Measurements from ENCODE around the gene DYRK4.
"Not testable (repeated sequence)": the region's sequence is repeated elsewhere in the genome, so short reads cannot be mapped to it uniquely, and the experiment has no call there.

DYRK4 gene

GRCh38 chr12:4562034-4562657 lies at the start of gene DYRK4:
Gene DYRK4 (plus strand): TSS chr12:4562208. CDS start chr12:4562246, 38 bp downstream.
- peak; percentile 45 for DNase-seq (ENCODE audit: low spot score)

- DNase-seq (ENCODE audit: low spot score): no peak
Measured at GRCh38 chr12:4518106-4518728, 43.8 kb upstream of the DYRK4 start.

GRCh38 chr12:4523443-4523842 lies 38.6 kb upstream of the DYRK4 start:
- DNase-seq (ENCODE audit: low spot score): not testable (repeated sequence)

GRCh38 chr12:4526923-4527546 lies 35.0 kb upstream of the DYRK4 start:
- DNase-seq (ENCODE audit: low spot score): no peak

GRCh38 chr12:4530160-4530559 lies 31.8 kb upstream of the DYRK4 start:
- no peak for DNase-seq (ENCODE audit: low spot score)

- no peak for DNase-seq (ENCODE audit: low spot score)
Measured at GRCh38 chr12:4530982-4531586, 30.9 kb upstream of the DYRK4 start.

- no peak for DNase-seq (ENCODE audit: low spot score)
Measured at GRCh38 chr12:4535092-4535491, 26.9 kb upstream of the DYRK4 start.

- DNase-seq (ENCODE audit: low spot score): no peak
Measured at GRCh38 chr12:4535871-4536270, 26.1 kb upstream of the DYRK4 start.

GRCh38 chr12:4538207-4539160 lies 23.5 kb upstream of the DYRK4 start, which contains the start of gene RAD51AP1:
Gene RAD51AP1 (plus strand): TSS chr12:4538890. CDS start chr12:4538940, 50 bp downstream.
- peak; percentile 98 for DNase-seq (ENCODE audit: low spot score)

- no peak for DNase-seq (ENCODE audit: low spot score)
Measured at GRCh38 chr12:4539167-4539870, 22.7 kb upstream of the DYRK4 start.

- DNase-seq (ENCODE audit: low spot score): no peak
Measured at GRCh38 chr12:4540170-4540569, 21.8 kb upstream of the DYRK4 start.

- no peak for DNase-seq (ENCODE audit: low spot score)
Measured at GRCh38 chr12:4540638-4541037, 21.4 kb upstream of the DYRK4 start.

GRCh38 chr12:4545195-4545594 lies 16.8 kb upstream of the DYRK4 start:
- DNase-seq (ENCODE audit: low spot score): no peak

GRCh38 chr12:4552191-4552590 lies 9.8 kb upstream of the DYRK4 start:
- no peak for DNase-seq (ENCODE audit: low spot score)

- no peak for DNase-seq (ENCODE audit: low spot score)
Measured at GRCh38 chr12:4553943-4554342, 8.1 kb upstream of the DYRK4 start.

- DNase-seq (ENCODE audit: low spot score): no peak
Measured at GRCh38 chr12:4555804-4556203, 6.2 kb upstream of the DYRK4 start.

GRCh38 chr12:4556735-4557530 lies 5.1 kb upstream of the DYRK4 start:
- no peak for DNase-seq (ENCODE audit: low spot score)

- DNase-seq (ENCODE audit: low spot score): no peak
Measured at GRCh38 chr12:4557586-4557985, 4.4 kb upstream of the DYRK4 start.

GRCh38 chr12:4558171-4558570 lies 3.8 kb upstream of the DYRK4 start:
- no peak for DNase-seq (ENCODE audit: low spot score)

GRCh38 chr12:4563336-4563735 lies 1.3 kb downstream of the DYRK4 start:
- no peak for DNase-seq (ENCODE audit: low spot score)
